ENCODE results near the gene MOB2.

Gene MOB2

DNA sequence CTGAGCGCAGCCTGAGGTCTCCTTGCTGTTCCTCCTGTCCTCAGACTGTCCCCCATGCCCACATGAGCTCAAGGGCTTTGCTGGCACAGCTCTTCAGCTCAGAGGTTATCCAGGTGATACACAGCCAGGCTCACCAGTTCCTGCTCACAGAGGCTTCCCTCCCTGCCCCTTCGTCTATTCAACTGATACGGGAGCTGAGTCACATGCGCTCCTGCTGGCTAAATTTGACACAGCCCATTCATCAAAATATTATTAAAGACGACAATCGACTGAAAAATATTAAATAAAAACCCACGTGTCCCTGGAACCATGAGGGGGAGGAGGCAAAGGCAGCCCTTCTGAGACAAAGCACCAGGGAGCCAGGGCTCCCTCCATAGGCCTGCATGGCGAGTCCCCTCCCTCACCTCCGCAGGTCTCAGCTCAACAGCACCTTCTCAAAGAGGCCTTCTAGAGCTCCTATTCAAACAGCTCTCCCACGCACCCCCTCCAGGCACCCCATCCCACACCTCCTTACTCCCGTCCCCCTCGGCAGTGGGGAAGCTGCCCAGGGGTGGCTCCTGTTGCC is 45.0 kb upstream of the MOB2 start:
- no peak for DNase-seq (ENCODE audit: low read depth, low spot score)
- no peak overlapping the region for H3K4me3 ChIP-seq (ENCODE audit: low read depth, low read length)
- TF ChIP-seq CTCF (IDR thresholded peaks at IDR 0.05; ENCODE audit: low read depth, low read length), result no peak
- in situ Hi-C loops (cut with HindIII; ENCODE audit: low sequenced_read_pairs), result no loop called here

DNA sequence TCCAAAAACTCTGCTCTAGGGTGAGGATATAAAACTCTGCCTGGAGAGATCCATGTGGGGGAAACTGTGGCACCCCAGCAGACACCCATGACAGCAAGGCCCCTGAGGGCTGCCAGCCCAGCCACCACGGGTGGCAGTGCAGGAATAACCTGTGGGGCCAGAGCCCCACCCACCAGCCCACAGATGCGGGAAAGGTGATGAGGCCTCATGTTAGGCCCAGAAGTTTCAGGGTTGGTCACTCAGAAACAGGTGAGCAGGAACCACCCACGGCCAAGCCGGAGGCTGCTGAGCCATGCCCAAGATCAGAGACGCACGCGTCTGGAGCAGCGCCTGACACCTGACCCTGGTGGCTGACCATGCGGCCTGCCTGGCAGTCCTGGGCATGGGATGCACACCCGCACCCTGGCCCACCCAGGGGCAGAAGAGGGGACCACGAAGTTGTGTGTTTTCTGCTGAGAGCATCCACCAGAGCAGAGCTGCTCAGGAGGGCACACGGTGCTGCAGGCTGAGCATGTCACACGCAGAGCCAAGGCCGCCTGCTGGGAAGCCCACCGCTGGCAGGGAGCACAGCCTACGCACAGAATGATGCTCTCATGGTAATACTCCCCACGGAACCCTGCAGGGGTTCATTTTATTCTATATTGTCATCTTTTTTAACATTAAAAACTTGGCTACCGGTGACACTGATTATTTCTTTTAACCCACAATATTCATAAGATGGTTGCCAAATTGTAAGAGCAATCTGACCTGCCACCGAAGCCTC is 44.3 kb upstream of the MOB2 start:
- H3K4me3 ChIP-seq (ENCODE audit: low read depth, low read length), result no peak overlapping the region
- no peak for TF ChIP-seq CTCF (IDR thresholded peaks at IDR 0.05; ENCODE audit: low read depth, low read length)
- in situ Hi-C loops (cut with HindIII; ENCODE audit: low sequenced_read_pairs), result no loop called here
- DNase-seq (ENCODE audit: low read depth, low spot score), result peak; percentile 34

- H3K4me3 ChIP-seq (ENCODE audit: low read depth, low read length), result no peak overlapping the region
- TF ChIP-seq CTCF (IDR thresholded peaks at IDR 0.05; ENCODE audit: low read depth, low read length), result no peak
- DNase-seq (ENCODE audit: low read depth, low spot score), result no peak
- in situ Hi-C loops (cut with HindIII; ENCODE audit: low sequenced_read_pairs), result no loop called here
Measured at GRCh38 chr11:1529774-1530173, 43.2 kb upstream of the MOB2 start.

DNA sequence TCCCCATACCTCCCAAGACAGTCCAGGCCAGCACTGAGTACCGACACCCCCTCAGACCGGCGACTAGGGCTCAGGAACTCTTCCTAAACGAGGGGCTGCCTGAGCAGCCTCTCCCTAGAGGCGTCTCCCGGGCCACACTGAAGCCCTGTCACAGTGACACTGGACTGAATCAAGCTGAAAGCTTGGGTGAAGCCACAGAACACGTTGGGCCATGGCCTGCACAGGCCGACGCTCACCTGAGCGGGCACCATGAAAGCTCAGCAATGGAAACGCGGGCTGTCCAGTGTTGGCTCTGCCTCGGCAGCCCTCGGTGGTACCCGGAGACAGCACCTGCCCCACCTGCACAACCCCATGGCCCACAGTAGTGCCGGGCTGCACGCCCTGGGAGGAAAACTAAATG is 42.7 kb upstream of the MOB2 start:
- in situ Hi-C loops (cut with HindIII; ENCODE audit: low sequenced_read_pairs), result no loop called here
- no peak for DNase-seq (ENCODE audit: low read depth, low spot score)
- H3K4me3 ChIP-seq (ENCODE audit: low read depth, low read length), result no peak overlapping the region
- no peak for TF ChIP-seq CTCF (IDR thresholded peaks at IDR 0.05; ENCODE audit: low read depth, low read length)

- in situ Hi-C loops (cut with HindIII; ENCODE audit: low sequenced_read_pairs), result no loop called here
- no peak for DNase-seq (ENCODE audit: low read depth, low spot score)
- H3K4me3 ChIP-seq (ENCODE audit: low read depth, low read length), result no peak overlapping the region
- no peak for TF ChIP-seq CTCF (IDR thresholded peaks at IDR 0.05; ENCODE audit: low read depth, low read length)
Measured at GRCh38 chr11:1528710-1529109, 42.1 kb upstream of the MOB2 start.

- no peak for TF ChIP-seq CTCF (IDR thresholded peaks at IDR 0.05; ENCODE audit: low read depth, low read length)
- DNase-seq (ENCODE audit: low read depth, low spot score), result no peak
- in situ Hi-C loops (cut with HindIII; ENCODE audit: low sequenced_read_pairs), result no loop called here
- H3K4me3 ChIP-seq (ENCODE audit: low read depth, low read length), result no peak overlapping the region
Measured at GRCh38 chr11:1526785-1527184, 40.2 kb upstream of the MOB2 start.

Measured in astrocyte of the spinal cord (primary cell).